GM20000 (cell line): ENCODE measurements around the gene ADAMTSL4.

Experiments used
- DNase-seq: peaks from one replicate; pipeline ENCODE4 v3.0.0; 2012; ENCODE audit warnings: low spot score
- TF ChIP-seq, protein P1 (sequence below): IDR thresholded peaks from 2 replicates; pipeline ENCODE4 v1.5.1; 2012; ENCODE audit warnings: mild to moderate bottlenecking, control low read depth; ENCODE audit errors: extremely low read depth, missing control alignments

The ADAMTSL4 gene

DNA sequence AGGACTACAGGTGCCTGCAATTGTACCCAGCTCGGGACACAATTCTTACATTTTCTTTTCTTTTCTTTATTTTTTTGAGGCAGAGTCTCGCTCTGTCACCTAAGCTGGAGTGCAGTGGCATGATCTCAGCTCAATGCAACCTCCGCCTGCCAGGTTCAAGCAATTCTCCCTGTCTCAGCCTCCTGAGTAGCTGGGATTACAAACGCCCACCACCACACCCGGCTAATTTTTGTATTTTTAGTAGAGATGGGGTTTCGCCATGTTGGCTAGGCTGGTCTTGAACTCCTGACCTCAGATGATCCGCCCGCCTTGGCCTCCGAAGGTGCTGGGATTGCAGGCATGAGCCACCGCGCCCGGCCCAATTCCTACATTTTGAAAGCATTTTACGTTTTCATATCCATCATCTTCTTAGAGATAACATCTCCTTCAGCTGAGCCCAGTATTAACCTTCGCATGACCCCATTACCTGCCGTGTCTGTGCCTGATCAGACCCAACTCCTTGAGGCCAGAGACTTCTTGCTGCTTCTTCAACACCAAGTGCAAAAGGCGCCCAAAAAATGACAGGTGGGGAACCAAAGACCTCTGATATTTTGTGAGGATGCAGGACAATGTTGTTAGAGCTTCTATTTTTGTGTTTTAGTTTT, 2.8 kb upstream of the ADAMTSL4 start:
- DNase-seq = no peak

DNA sequence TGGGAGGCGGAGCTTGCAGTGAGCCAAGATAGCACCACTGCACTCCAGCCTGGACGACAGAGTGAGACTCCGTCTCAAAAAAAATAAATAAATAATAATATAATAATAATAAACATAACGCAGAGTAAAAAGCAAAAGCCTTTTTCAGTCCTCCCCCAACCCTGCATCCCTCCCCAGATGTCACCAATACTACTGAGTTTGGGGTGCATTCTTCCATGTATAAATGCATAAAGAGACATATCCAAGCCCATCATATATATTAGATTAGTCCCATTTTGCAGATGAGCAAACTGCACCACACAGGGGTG, 930 bp upstream of the ADAMTSL4 start:
- TF ChIP-seq, protein P1, sequence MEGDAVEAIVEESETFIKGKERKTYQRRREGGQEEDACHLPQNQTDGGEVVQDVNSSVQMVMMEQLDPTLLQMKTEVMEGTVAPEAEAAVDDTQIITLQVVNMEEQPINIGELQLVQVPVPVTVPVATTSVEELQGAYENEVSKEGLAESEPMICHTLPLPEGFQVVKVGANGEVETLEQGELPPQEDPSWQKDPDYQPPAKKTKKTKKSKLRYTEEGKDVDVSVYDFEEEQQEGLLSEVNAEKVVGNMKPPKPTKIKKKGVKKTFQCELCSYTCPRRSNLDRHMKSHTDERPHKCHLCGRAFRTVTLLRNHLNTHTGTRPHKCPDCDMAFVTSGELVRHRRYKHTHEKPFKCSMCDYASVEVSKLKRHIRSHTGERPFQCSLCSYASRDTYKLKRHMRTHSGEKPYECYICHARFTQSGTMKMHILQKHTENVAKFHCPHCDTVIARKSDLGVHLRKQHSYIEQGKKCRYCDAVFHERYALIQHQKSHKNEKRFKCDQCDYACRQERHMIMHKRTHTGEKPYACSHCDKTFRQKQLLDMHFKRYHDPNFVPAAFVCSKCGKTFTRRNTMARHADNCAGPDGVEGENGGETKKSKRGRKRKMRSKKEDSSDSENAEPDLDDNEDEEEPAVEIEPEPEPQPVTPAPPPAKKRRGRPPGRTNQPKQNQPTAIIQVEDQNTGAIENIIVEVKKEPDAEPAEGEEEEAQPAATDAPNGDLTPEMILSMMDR = no peak
- DNase-seq = no peak

More for the DNA sequence above, 2.8 kb upstream of the ADAMTSL4 start:
- TF ChIP-seq, protein P1 = no peak

DNA sequence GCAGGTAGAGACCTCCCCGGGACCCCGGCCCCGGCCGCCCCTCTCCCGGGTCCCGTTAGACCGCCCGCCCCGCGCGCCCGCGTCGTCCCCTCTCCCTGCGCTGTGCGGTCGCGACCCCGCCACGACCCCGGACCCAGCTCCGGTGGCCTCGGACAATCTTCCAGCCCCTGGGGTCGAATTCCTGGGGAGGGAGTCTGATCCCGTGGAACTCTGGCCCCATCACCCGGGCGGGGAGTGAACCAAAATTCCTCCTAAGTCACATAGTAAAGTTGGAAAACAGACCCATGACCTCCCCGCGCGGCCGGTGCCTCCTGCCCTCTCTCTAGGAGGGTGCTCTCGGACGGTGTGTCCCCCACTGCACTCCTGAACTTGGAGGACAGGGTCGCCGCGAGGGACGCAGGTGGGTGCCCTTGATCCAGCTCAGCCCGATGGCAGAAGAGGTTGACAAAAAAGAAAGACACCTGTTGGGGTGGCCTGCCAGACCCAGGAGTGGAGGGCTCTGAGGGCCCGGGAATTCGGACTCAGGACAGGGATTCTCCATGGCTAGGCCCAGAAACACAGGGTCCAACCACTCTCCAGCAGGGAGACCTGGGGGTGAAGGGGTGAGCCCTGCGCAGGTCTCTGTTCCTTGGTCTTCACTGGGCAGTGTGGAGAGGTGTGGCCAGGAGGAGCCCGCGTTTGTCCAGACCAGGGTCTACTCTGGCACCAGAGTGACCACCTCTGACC, 451 bp downstream of the ADAMTSL4 start:
- TF ChIP-seq, protein P1 = no peak
- no peak for DNase-seq

DNA sequence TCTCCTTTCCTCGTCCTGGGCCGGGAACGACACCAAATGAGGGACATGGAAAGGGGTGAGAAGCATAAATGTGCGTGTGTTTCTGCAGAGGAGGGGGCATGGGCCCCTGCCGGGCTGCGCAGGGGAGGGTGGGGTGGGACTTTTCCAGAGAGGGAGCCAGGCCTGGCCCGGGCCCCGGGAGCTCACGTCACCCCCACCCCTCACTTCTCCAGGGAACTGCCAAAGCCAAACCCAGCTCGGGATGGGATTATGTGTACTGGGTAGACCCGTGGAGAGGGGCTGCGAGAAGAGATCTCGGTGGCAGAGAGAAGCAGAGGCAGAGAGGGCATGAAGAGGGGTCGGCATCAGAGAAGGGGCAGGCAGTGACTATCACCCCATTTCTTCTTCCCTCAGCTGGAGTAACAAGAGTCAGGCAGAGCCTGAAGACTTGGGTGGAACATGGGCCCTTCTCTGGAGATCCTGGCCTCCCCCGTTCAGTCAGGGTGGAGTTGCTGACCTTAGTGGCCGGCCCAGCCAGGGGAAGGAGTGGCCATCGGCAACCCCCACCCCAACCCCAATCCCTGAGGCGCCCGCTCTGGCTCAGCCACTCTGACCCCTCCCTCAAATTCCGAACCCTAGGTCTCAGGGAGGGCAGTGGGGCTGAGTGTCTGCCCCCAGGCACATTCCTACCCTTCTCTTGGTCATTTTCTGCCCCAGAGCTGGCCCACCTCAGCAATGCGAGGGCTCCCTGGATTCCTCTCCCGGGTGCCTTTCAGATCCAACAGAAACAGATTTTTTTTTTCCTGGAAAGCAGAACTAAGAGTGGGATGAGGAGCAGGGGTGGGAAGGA, 1.2 kb downstream of the ADAMTSL4 start:
- no peak for DNase-seq
- TF ChIP-seq, protein P1 = no peak

GRCh38 chr1:150551051-150551783, 2.0 kb downstream of the ADAMTSL4 start:
- TF ChIP-seq, protein P1 = no peak

GRCh38 chr1:150551784-150552127, 2.5 kb downstream of the ADAMTSL4 start:
- no peak for DNase-seq
- TF ChIP-seq, protein P1 = no peak

More at GRCh38 chr1:150551051-150551783, 2.0 kb downstream of the ADAMTSL4 start:
- no peak for DNase-seq
